Bronchial epithelial cell (primary cell): ENCODE measurements around the gene PREX1. TPM values are rescaled to one million over a fixed set of nuclear protein-coding genes. Genes with fewer than 3 reads are reported as not detected.
"Not testable (repeated sequence)": the region's sequence is repeated elsewhere in the genome, so short reads cannot be mapped to it uniquely, and the experiment has no call there.

Experiments
- DNase-seq: peaks from one replicate; pipeline ENCODE4 v3.0.0-alpha.2; 2010; ENCODE audit warnings: low read depth
- FAIRE-seq: peaks from 2 replicates; lab custom pipeline; 2011; peaks lifted over from hg19 to GRCh38; lab: Jason Lieb, UNC
- H3K27me3 ChIP-seq: 2 replicates; pipeline ENCODE4 v1.5.1; 2011; ENCODE audit warnings: low read length; ENCODE audit not compliant: control insufficient read depth, insufficient read depth
- H3K36me3 ChIP-seq: 2 replicates; pipeline ENCODE4 v1.5.1; 2011; ENCODE audit warnings: low read length; ENCODE audit not compliant: control insufficient read depth, insufficient read depth
- H3K4me3 ChIP-seq: 2 replicates; pipeline ENCODE4 v1.5.1; 2011; ENCODE audit warnings: mild to moderate bottlenecking, low read depth, low read length, control low read depth
- CTCF ChIP-seq: IDR thresholded peaks from 2 replicates; pipeline ENCODE4 v1.5.1; 2011; ENCODE audit warnings: mild to moderate bottlenecking, moderate library complexity, low read length, control low read depth, inconsistent platforms; ENCODE audit not compliant: insufficient read depth, severe bottlenecking
- total RNA-seq: library from RNA; depleted of rRNA; stranded (reverse); fragments of >200 nt; gene quantifications from 2 replicates; pipeline ENCODE4 v1.2.1, GENCODE V29; 2014

Gene PREX1
- total RNA-seq, 1 donor from 2014 or later: under 0.01 TPM

- TF ChIP-seq CTCF: no peak
- DNase-seq (no peak), FAIRE-seq (no peak)
- Histone ChIP-seq H3K36me3 (no peaks in the 10 kb centered on the region), H3K4me3 (no peak overlapping the region), H3K27me3 (no peaks in the 10 kb centered on the region)
Observed at GRCh38 chr20:48845721-48846306, 18.0 kb upstream of the PREX1 start.

- H3K4me3 ChIP-seq: no peak overlapping the region
- FAIRE-seq: no peak
- H3K27me3 ChIP-seq: no peaks in the 10 kb centered on the region
- TF ChIP-seq CTCF: no peak
- peak; percentile 18 for DNase-seq
- H3K36me3 ChIP-seq: no peaks in the 10 kb centered on the region
Observed at GRCh38 chr20:48844996-48845395, 17.2 kb upstream of the PREX1 start.

- not testable (repeated sequence) for H3K4me3 ChIP-seq, H3K36me3 ChIP-seq, FAIRE-seq, H3K27me3 ChIP-seq, DNase-seq
Observed at GRCh38 chr20:48843896-48844295, 16.1 kb upstream of the PREX1 start.

GRCh38 chr20:48843057-48843806 lies 15.4 kb upstream of the PREX1 start:
- H3K36me3 ChIP-seq: no peaks in the 10 kb centered on the region
- no peak overlapping the region for H3K4me3 ChIP-seq
- DNase-seq: peak; percentile 7

GRCh38 chr20:48841875-48842529 lies 14.2 kb upstream of the PREX1 start:
- TF ChIP-seq CTCF: no peak
- H3K4me3 ChIP-seq: no peak overlapping the region
- FAIRE-seq: no peak
- no peaks in the 10 kb centered on the region for H3K36me3 ChIP-seq
- peak; percentile 86 for DNase-seq
- H3K27me3 ChIP-seq: no peaks in the 10 kb centered on the region

More at GRCh38 chr20:48843057-48843806, 15.4 kb upstream of the PREX1 start:
- no peak for FAIRE-seq
- no peak for TF ChIP-seq CTCF
- H3K27me3 ChIP-seq: no peaks in the 10 kb centered on the region

GRCh38 chr20:48841196-48841874 lies 13.5 kb upstream of the PREX1 start:
- DNase-seq (no peak), FAIRE-seq (no peak)
- Histone ChIP-seq H3K4me3 (no peak overlapping the region), H3K27me3 (no peaks in the 10 kb centered on the region), H3K36me3 (no peaks in the 10 kb centered on the region)
- no peak for TF ChIP-seq CTCF
